RCC 7860 (cell line): ENCODE results near the gene DPYSL5.

Experiments used
- DNase-seq: peaks from one replicate; pipeline ENCODE4 v3.0.0-alpha.2; 2015; ENCODE audit warnings: low spot score
- FAIRE-seq: peaks from 2 replicates; lab custom pipeline; 2012; peaks lifted over from hg19 to GRCh38; lab: Jason Lieb, UNC

DPYSL5 gene

GRCh38 chr2:26983746-26984145 lies 135.8 kb downstream of the DPYSL5 start:
- DNase-seq (no peak), FAIRE-seq (no peak)

- DNase-seq = no peak
- FAIRE-seq = no peak
Measured at GRCh38 chr2:26985807-26986206, 137.9 kb downstream of the DPYSL5 start.

- peak; percentile 56 for DNase-seq
- peak; percentile 83 for FAIRE-seq
Measured at GRCh38 chr2:26986576-26986975, 138.6 kb downstream of the DPYSL5 start.

GRCh38 chr2:26988058-26988860 lies 140.3 kb downstream of the DPYSL5 start:
- DNase-seq = peak; percentile 87
- FAIRE-seq = peak; percentile 95

GRCh38 chr2:26989156-26989555 lies 141.2 kb downstream of the DPYSL5 start:
- peak; percentile 62 for FAIRE-seq

GRCh38 chr2:26991717-26992116 lies 143.8 kb downstream of the DPYSL5 start:
- FAIRE-seq = no peak
- no peak for DNase-seq

More at GRCh38 chr2:26989156-26989555, 141.2 kb downstream of the DPYSL5 start:
- DNase-seq = peak; percentile 60

- FAIRE-seq (no peak), DNase-seq (no peak)
Measured at GRCh38 chr2:26993768-26994167, 145.8 kb downstream of the DPYSL5 start.

GRCh38 chr2:26994983-26995382 lies 147.1 kb downstream of the DPYSL5 start:
- DNase-seq (no peak), FAIRE-seq (no peak)

GRCh38 chr2:26997394-26997793 lies 149.5 kb downstream of the DPYSL5 start:
- no peak for FAIRE-seq
- DNase-seq = no peak

GRCh38 chr2:26998323-26998722 lies 150.4 kb downstream of the DPYSL5 start:
- DNase-seq = no peak
- FAIRE-seq = no peak
